K562 treated with DMSO at 1 percent for 12 hours (cell line): ENCODE data around the gene OR11G2. TPM values are rescaled to one million over a fixed set of nuclear protein-coding genes. Genes with fewer than 3 reads are reported as not detected.

Experiments
- total RNA-seq: library from RNA; unstranded; fragments of 300-600 nt; gene quantifications from 2 replicates; pipeline ENCODE4 v1.2.3, GENCODE V29; 2022; ENCODE audit not compliant: insufficient read depth

OR11G2 gene, protein sequence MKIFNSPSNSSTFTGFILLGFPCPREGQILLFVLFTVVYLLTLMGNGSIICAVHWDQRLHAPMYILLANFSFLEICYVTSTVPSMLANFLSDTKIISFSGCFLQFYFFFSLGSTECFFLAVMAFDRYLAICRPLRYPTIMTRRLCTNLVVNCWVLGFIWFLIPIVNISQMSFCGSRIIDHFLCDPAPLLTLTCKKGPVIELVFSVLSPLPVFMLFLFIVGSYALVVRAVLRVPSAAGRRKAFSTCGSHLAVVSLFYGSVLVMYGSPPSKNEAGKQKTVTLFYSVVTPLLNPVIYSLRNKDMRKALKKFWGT
- total RNA-seq: not detected in 2 replicates

DNA sequence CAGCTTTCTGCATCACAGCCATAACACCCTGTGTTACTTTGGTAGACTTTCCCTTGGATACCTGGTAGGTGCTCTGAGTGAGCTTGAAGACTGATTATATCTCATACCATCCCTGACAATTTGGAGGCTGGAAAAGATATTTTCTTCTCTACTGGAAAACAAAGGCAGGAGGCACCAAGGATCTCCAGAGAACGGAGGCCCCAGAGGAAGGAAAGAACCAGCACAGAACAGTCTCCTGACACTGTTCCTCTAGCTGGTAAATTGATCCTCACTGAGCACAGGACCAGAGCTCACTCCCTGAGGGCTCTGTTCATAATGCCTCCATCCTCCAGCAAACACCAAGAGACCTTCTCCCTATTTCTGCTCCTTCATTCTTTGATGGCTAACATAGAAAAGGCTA is at the start of gene OR11G2:
OR11G2 (plus strand) TSS at position 301 of the 400 bp plus-strand sequence. CDS start 6,542 bp downstream, outside the sequence.

DNA sequence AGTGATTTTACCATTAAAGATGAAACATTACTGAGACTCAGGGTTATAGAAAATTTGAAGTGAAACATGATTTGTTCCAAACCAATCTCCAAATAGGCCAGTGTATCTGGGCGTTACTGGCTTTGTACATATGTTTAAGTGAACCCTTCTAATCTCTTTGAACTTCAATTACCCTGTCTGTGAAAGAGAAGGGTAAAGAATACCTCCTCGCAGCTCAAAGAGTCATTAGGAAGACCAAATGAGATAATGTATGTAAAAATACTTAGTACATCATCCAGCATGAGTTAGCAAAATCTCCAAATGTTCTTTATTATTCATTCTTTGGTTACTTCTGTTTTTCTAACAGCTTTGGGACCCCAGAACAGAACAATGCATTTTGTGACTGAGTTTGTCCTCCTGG is 32.7 kb downstream of the OR11G2 start, which contains the start of gene OR11H6:
OR11H6 (plus strand) TSS at position 301 of the 400 bp plus-strand sequence; CDS start at position 301, 0 bp downstream.

DNA sequence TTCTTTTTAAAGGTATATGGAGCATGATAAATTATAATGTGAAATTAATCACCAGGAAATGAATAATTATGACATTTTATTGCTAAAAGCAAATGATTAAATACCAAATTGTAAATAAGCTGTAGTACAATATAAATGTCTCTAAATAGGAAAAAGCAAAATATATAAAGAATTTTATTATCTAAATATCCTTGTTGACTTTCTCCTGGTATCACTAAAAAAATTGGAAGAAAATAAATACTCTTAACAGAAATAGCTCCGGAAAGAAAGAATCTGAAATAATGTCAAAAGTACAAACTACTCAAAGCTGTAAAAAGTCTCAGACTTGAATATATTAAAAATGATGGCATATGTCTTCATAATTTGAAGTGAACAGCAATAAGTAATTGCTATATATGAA is 38.0 kb downstream of the OR11G2 start, which contains the start of gene OR11H7:
OR11H7 (plus strand) TSS at position 301 of the 400 bp plus-strand sequence.

Other genes starting within 250 kb of the OR11G2 start
- not detected in 2 replicates for gene OR4K15, start 215.3 kb upstream of the OR11G2 start, total RNA-seq
- gene OR4Q2, start 188.7 kb upstream of the OR11G2 start, total RNA-seq: not detected in 2 replicates
- gene OR4K14, start 171.6 kb upstream of the OR11G2 start, total RNA-seq: not detected in 2 replicates
- gene OR4K13, start 154.9 kb upstream of the OR11G2 start, total RNA-seq: not detected in 2 replicates
- gene OR4L1, start 130.9 kb upstream of the OR11G2 start, total RNA-seq: not detected in 2 replicates
- not detected in 2 replicates for gene OR4K17, start 80.2 kb upstream of the OR11G2 start, total RNA-seq
- not detected in 2 replicates for gene OR4N5, start 52.1 kb upstream of the OR11G2 start, total RNA-seq
- not detected in 2 replicates for gene OR11H6, start 32.8 kb downstream of the OR11G2 start, total RNA-seq
- gene OR11H7, start 38.1 kb downstream of the OR11G2 start, total RNA-seq: not detected in 2 replicates
- not detected in 2 replicates for gene OR11H4, start 48.4 kb downstream of the OR11G2 start, total RNA-seq
- gene TTC5, start 115.1 kb downstream of the OR11G2 start, total RNA-seq: 3.8 and 6.4 TPM in 2 replicates
- 88.9 and 90.5 TPM in 2 replicates for gene CCNB1IP1, start 142.4 kb downstream of the OR11G2 start, total RNA-seq
- 16.7 and 36.5 TPM in 2 replicates for gene PARP2, start 152.7 kb downstream of the OR11G2 start, total RNA-seq
- 6.8 and 28.8 TPM in 2 replicates for gene TEP1, start 222.6 kb downstream of the OR11G2 start, total RNA-seq
- 0.10 TPM in 1 of 2 replicates, not detected in the other for gene KLHL33, start 245.3 kb downstream of the OR11G2 start, total RNA-seq